HUES64 (cell line): Measurements from ENCODE around the gene RAB43.
"Not testable (repeated sequence)": the region's sequence is repeated elsewhere in the genome, so short reads cannot be mapped to it uniquely, and the experiment has no call there.

Source experiments
- H3K27ac ChIP-seq: 2 replicates; pipeline ENCODE4 v1.7.0; 2013; ENCODE audit warnings: low read depth, low read length, inconsistent platforms
- H3K27me3 ChIP-seq: 2 replicates; pipeline ENCODE4 v1.6.1; 2013; ENCODE audit warnings: mild to moderate bottlenecking, low read length; ENCODE audit not compliant: insufficient read depth
- H3K36me3 ChIP-seq: 2 replicates; pipeline ENCODE4 v1.6.1; 2013; ENCODE audit warnings: mild to moderate bottlenecking, low read length; ENCODE audit not compliant: insufficient read depth
- H3K4me1 ChIP-seq: 2 replicates; pipeline ENCODE4 v1.6.1; 2013; ENCODE audit warnings: mild to moderate bottlenecking, low read length, moderate library complexity; ENCODE audit not compliant: insufficient read depth
- H3K4me3 ChIP-seq: 2 replicates; pipeline ENCODE4 v1.5.1; 2013; ENCODE audit warnings: mild to moderate bottlenecking, low read length, moderate library complexity
- H3K9ac ChIP-seq: 2 replicates; pipeline ENCODE4 v1.6.1; 2013; ENCODE audit warnings: mild to moderate bottlenecking, low read depth, low read length
- H3K9me3 ChIP-seq: 2 replicates; pipeline ENCODE4 v1.6.1; 2013; ENCODE audit warnings: low read depth, low read length; ENCODE audit not compliant: insufficient read depth
- WGBS: fragments of 150-250, 120-280 bp; methylation state at CpG from one replicate; pipeline ENCODE4 v1.1.7; 2013; ENCODE audit warnings: missing lambda C conversion rate; 5-methylcytosine and 5-hydroxymethylcytosine counted together

Gene RAB43

GRCh38 chr3:129106320-129106719 is 15.3 kb downstream of the RAB43 start:
- 0 out of 2 replicates have a peak, but pooled peaks cover 5% of the 10 kb centered on the region for H3K36me3 ChIP-seq
- no peaks in the 10 kb centered on the region for H3K4me1 ChIP-seq
- no peaks in the 10 kb centered on the region for H3K27me3 ChIP-seq
- no peak overlapping the region for H3K27ac ChIP-seq
- 88% methylated on average over 5 of the region's 5 CpGs for WGBS
- H3K9me3 ChIP-seq, result no peaks in the 10 kb centered on the region
- H3K9ac ChIP-seq, result no peak overlapping the region
- H3K4me3 ChIP-seq, result no peak overlapping the region

GRCh38 chr3:129105862-129106261 is 15.7 kb downstream of the RAB43 start:
- no peak overlapping the region for H3K27ac ChIP-seq
- no peaks in the 10 kb centered on the region for H3K27me3 ChIP-seq
- no peak overlapping the region for H3K4me3 ChIP-seq
- 0 out of 2 replicates have a peak, but pooled peaks cover 5% of the 10 kb centered on the region for H3K36me3 ChIP-seq
- no peaks in the 10 kb centered on the region for H3K9me3 ChIP-seq
- H3K9ac ChIP-seq, result no peak overlapping the region
- 93% methylated on average over 4 of the region's 4 CpGs for WGBS
- no peaks in the 10 kb centered on the region for H3K4me1 ChIP-seq

GRCh38 chr3:129104498-129105079 is 17.0 kb downstream of the RAB43 start:
- H3K9me3 ChIP-seq, result no peaks in the 10 kb centered on the region
- H3K27me3 ChIP-seq, result no peaks in the 10 kb centered on the region
- H3K9ac ChIP-seq, result no peak overlapping the region
- H3K4me1 ChIP-seq, result no peaks in the 10 kb centered on the region
- 90% methylated on average over 6 of the region's 6 CpGs for WGBS
- no peaks in the 10 kb centered on the region for H3K36me3 ChIP-seq
- no peak overlapping the region for H3K27ac ChIP-seq
- H3K4me3 ChIP-seq, result no peak overlapping the region

GRCh38 chr3:129104051-129104450 is 17.6 kb downstream of the RAB43 start:
- H3K9me3 ChIP-seq, result no peaks in the 10 kb centered on the region
- H3K36me3 ChIP-seq, result no peaks in the 10 kb centered on the region
- H3K4me3 ChIP-seq, result no peak overlapping the region
- no peak overlapping the region for H3K9ac ChIP-seq
- H3K4me1 ChIP-seq, result no peaks in the 10 kb centered on the region
- 91% methylated on average over 6 of the region's 6 CpGs for WGBS
- no peaks in the 10 kb centered on the region for H3K27me3 ChIP-seq
- no peak overlapping the region for H3K27ac ChIP-seq

- Histone ChIP-seq H3K4me1 (no peaks in the 10 kb centered on the region), H3K27me3 (no peaks in the 10 kb centered on the region), H3K4me3 (no peak overlapping the region), H3K36me3 (no peaks in the 10 kb centered on the region), H3K9me3 (no peaks in the 10 kb centered on the region), H3K9ac (no peak overlapping the region), H3K27ac (no peak overlapping the region)
- WGBS, result 90% methylated on average over 7 of the region's 7 CpGs
Observed at GRCh38 chr3:129103296-129103695, 18.3 kb downstream of the RAB43 start.

GRCh38 chr3:129101370-129102138 is 20.1 kb downstream of the RAB43 start:
- Histone ChIP-seq H3K36me3 (no peaks in the 10 kb centered on the region), H3K27me3 (no peaks in the 10 kb centered on the region), H3K9me3 (no peaks in the 10 kb centered on the region), H3K27ac (no peak overlapping the region), H3K4me3 (no peak overlapping the region), H3K9ac (no peak overlapping the region), H3K4me1 (no peaks in the 10 kb centered on the region)
- WGBS, result 93% methylated on average over 12 of the region's 12 CpGs

GRCh38 chr3:129100274-129100673 is 21.3 kb downstream of the RAB43 start:
- WGBS, result 94% methylated on average over 1 of the region's 1 CpG
- Histone ChIP-seq H3K27ac (no peak overlapping the region), H3K9ac (no peak overlapping the region), H3K36me3 (no peaks in the 10 kb centered on the region), H3K27me3 (no peaks in the 10 kb centered on the region), H3K4me3 (no peak overlapping the region), H3K4me1 (no peaks in the 10 kb centered on the region), H3K9me3 (no peaks in the 10 kb centered on the region)

- Histone ChIP-seq H3K4me3 (no peak overlapping the region), H3K9me3 (no peaks in the 10 kb centered on the region), H3K4me1 (no peaks in the 10 kb centered on the region), H3K9ac (no peak overlapping the region), H3K27ac (no peak overlapping the region), H3K36me3 (peaks cover 19% of the 10 kb centered on the region), H3K27me3 (no peaks in the 10 kb centered on the region)
- WGBS, result 95% methylated on average over 10 of the region's 10 CpGs
Observed at GRCh38 chr3:129095285-129095684, 26.3 kb downstream of the RAB43 start.

GRCh38 chr3:129088312-129088711 is 33.3 kb downstream of the RAB43 start:
- H3K9me3 ChIP-seq, H3K4me3 ChIP-seq, H3K27me3 ChIP-seq, H3K27ac ChIP-seq, H3K4me1 ChIP-seq, H3K9ac ChIP-seq: not testable (repeated sequence)
- WGBS, result no CpG with 5 or more reads among the region's 6 CpGs
- H3K36me3 ChIP-seq, result peaks cover 10% of the 10 kb centered on the region

GRCh38 chr3:129087904-129088303 is 33.7 kb downstream of the RAB43 start:
- peaks cover 10% of the 10 kb centered on the region for H3K36me3 ChIP-seq
- not testable (repeated sequence) for H3K4me3 ChIP-seq, H3K27ac ChIP-seq, H3K4me1 ChIP-seq, H3K27me3 ChIP-seq, H3K9me3 ChIP-seq, H3K9ac ChIP-seq
- WGBS, result no CpG with 5 or more reads among the region's 9 CpGs

- peaks cover 8% of the 10 kb centered on the region for H3K36me3 ChIP-seq
- H3K4me1 ChIP-seq, result no peaks in the 10 kb centered on the region
- no peak overlapping the region for H3K27ac ChIP-seq
- no peaks in the 10 kb centered on the region for H3K9me3 ChIP-seq
- no peak overlapping the region for H3K9ac ChIP-seq
- H3K27me3 ChIP-seq, result no peaks in the 10 kb centered on the region; the same call in 1 of the 2 replicates
- WGBS, result 93% methylated on average over 8 of the region's 8 CpGs
- no peak overlapping the region for H3K4me3 ChIP-seq
Observed at GRCh38 chr3:129087138-129087702, 34.4 kb downstream of the RAB43 start.
